Spleen (tissue), 7 donors: ENCODE data around the gene TRMT10B.

Source experiments
- CTCF ChIP-seq, 11 experiments: fragments of 200-600 bp in 7 of 11; fragments of 450-650 bp in 4 of 11; sonication (generic) in 4 of 11; IDR thresholded peaks in 8 of 11; conservative IDR thresholded peaks in 3 of 11; 1 replicate in 7 of 11; 2 replicates in 4 of 11; pipeline versions ENCODE4 v1.4.0 to v1.8.0; 2016 to 2021; ENCODE audit warnings: antibody characterized with exemption in 11 of 11, inconsistent platforms in 4 of 11, mild to moderate bottlenecking in 1 of 11
- POLR2A ChIP-seq, 3 donors: fragments of 450-650 bp; IDR thresholded peaks; one replicate each; pipeline ENCODE4 v1.5.1; 2017; ENCODE audit warnings: antibody characterized with exemption in 3 of 3, mild to moderate bottlenecking in 1 of 3
- POLR2AphosphoS5 ChIP-seq, 3 donors: sonication (generic); formaldehyde crosslinking; IDR thresholded peaks; one replicate each; pipeline ENCODE4 v1.5.1; 2017; ENCODE audit warnings: antibody characterized with exemption in 3 of 3
- donor health status: DM: no; HTN: no; CAD: no; lungs with moderate emphysema.
- donor health status: DM: no; HTN: no; CAD: no.
- donor health status: DM: no; HTN: no; CAD: no.

- TF ChIP-seq POLR2A (IDR thresholded peaks at IDR 0.05) (no peak), POLR2AphosphoS5 (IDR thresholded peaks at IDR 0.05) (no peak), CTCF (IDR thresholded peaks at IDR 0.05 in 8 of 11, conservative IDR thresholded peaks at IDR 0.05 in 3 of 11) (no peak)
Measured at GRCh38 chr9:37740128-37740527, 13.5 kb upstream of the TRMT10B start.
